Retinal pigment epithelial cell (primary cell): ENCODE data around the gene CHN1.

Source experiments
- DNase-seq: peaks from one replicate; pipeline ENCODE4 v3.0.0-alpha.2; 2010; ENCODE audit warnings: low read depth
- H3K4me3 ChIP-seq: 2 replicates; pipeline ENCODE4 v1.5.1; 2011; ENCODE audit warnings: mild to moderate bottlenecking, low read length, control low read depth, moderate library complexity
- TF ChIP-seq, protein P1 (sequence below): conservative IDR thresholded peaks from 2 replicates; pipeline ENCODE4 v1.5.1; 2011; ENCODE audit warnings: low read depth, low read length, control low read depth, inconsistent platforms

Gene CHN1

DNA sequence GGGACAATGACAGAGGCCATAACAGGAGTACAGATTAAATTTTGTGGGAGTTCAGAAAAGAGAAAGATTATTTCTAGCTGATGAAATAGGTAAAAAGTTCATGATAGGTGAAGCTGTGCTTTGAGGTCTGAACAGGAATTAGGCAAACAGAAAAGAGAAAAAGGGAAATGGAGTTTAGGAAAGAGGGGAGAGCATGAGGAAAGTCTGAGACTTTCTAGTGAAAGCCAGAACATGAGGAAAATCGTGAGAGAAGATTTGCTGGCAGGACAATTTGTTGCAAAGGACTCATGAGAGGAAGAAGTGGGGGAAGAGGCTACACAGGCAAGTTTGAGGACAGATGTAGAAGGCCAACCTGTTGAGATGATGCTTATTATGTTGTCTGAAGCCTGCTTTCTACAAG is 6.3 kb upstream of the CHN1 start:
- TF ChIP-seq, protein P1, sequence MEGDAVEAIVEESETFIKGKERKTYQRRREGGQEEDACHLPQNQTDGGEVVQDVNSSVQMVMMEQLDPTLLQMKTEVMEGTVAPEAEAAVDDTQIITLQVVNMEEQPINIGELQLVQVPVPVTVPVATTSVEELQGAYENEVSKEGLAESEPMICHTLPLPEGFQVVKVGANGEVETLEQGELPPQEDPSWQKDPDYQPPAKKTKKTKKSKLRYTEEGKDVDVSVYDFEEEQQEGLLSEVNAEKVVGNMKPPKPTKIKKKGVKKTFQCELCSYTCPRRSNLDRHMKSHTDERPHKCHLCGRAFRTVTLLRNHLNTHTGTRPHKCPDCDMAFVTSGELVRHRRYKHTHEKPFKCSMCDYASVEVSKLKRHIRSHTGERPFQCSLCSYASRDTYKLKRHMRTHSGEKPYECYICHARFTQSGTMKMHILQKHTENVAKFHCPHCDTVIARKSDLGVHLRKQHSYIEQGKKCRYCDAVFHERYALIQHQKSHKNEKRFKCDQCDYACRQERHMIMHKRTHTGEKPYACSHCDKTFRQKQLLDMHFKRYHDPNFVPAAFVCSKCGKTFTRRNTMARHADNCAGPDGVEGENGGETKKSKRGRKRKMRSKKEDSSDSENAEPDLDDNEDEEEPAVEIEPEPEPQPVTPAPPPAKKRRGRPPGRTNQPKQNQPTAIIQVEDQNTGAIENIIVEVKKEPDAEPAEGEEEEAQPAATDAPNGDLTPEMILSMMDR: no peak
- DNase-seq: no peak
- H3K4me3 ChIP-seq: no peak overlapping the region

DNA sequence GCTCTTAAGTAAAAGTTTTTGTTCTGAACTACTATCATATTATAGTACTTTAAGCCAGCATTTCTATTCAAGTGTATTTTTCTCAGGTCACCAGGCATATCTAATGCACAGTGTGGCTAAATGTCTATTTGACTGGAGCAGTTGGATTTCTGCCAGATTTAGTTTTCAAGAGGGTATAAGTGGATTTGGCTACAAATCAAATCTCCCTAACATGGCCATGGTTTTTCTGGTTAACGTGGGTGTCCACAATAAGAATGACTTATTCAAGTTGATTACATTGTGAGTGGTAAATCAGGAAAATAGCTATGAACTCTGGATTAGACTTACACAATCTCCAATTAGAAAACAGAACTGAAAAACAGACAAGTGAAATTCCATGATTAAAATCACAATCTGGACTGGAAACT is 5.7 kb upstream of the CHN1 start:
- no peak overlapping the region for H3K4me3 ChIP-seq
- DNase-seq: peak; percentile 81
- TF ChIP-seq, protein P1: no peak

DNA sequence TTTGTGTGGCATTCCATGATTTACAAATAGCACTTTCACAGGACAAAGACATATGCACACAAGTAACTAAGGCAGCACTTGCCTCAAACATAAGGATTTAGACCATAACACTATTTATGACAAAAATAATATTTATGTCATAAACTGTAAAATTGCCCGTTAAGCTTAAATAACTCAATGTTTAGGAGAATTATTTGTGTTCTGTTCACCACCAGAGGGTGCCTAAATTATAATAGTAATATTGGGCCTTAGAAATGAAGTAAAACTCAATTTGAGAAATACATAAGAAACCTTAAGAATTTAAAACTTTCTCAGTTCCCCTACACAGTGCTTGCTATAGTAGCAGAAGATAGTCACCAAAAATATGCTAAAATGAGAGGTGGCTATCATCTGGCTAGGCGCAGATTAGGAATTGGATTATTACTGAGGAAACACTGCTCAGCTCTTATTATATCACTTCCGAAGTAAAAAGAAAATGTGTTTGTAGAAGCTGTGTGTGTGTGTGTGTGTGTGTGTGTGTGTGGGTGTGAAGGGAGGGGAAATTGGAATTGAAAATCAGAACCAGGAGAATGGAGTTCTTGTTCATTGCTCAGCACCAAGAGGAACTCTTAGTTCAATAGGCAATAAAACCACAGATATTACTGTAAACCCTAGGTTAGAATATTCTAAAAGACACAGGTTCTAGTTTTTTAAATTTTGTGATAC is 4.9 kb upstream of the CHN1 start:
- no peak for DNase-seq
- TF ChIP-seq, protein P1: no peak
- no peak overlapping the region for H3K4me3 ChIP-seq

DNA sequence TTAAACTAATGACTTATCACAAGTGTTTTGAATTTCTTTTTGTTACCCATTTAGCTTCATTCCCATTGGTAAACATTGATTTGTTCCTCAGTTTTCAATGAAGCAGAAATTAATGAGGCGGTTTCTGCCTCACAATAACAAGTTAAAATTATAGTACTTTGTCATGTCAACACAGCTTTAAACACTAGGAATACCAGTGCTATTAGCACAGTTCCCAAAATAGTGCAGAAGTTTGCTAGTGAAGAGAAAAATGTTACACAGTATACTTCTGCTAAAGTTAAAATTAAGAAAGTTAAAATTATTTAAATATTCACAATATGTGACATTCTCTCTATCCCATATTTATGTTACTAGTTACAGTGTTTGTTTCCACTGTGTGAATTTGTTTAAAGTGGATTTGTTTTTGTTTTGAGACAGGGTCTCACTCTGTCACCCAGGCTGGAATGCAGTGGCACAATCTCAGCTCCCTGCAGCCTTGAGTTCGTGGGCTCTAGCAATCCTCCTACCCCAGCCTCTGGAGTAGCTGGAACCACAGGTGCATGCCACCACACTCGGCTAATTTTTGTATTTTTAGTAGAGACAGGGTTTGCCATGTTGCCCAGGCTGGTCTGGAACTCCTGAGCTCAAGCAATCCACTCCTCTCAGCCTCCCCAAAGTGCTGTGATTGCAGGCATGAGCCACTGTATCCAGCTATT is 3.8 kb upstream of the CHN1 start:
- TF ChIP-seq, protein P1: no peak
- H3K4me3 ChIP-seq: no peak overlapping the region
- no peak for DNase-seq

DNA sequence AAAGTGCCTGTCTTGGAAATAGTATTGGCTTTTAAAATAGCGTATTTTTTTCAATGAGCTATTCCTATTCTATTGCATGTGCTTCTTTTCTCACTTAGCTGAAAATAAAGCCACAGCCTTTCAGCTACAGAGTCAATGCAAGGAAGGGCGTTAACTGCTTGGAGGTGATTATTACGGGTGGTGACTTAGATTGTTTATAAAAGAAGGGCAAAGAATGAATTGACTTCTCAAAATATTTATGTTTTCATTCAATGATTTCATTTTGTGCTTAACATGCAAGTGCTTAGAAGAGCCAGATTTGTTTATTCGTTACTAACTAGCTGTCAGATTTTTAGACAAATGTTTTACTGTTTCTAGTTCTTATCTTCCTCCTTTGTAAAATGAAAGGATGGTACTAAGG is 2.8 kb upstream of the CHN1 start:
- H3K4me3 ChIP-seq: no peak overlapping the region
- DNase-seq: no peak
- TF ChIP-seq, protein P1: no peak

DNA sequence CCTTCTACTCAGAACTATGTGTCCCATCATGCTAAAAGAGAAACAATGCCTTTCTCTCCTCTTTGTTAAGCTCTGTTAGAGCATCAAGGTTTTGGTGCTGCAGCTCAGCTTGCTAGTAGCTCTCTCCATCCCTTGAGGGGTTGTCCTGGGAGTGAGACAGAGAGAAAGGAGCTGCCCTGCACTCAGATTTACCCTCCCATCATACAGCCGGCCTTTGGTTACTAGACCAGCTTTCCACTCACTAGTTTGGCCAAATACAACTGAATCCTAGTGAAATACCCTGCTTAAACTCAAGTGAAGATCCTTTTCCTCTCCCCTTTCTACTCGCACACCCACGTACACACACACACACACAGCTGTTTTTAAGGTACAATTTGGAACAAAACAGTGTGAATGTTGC is 2.3 kb upstream of the CHN1 start:
- no peak overlapping the region for H3K4me3 ChIP-seq
- TF ChIP-seq, protein P1: no peak
- DNase-seq: no peak

DNA sequence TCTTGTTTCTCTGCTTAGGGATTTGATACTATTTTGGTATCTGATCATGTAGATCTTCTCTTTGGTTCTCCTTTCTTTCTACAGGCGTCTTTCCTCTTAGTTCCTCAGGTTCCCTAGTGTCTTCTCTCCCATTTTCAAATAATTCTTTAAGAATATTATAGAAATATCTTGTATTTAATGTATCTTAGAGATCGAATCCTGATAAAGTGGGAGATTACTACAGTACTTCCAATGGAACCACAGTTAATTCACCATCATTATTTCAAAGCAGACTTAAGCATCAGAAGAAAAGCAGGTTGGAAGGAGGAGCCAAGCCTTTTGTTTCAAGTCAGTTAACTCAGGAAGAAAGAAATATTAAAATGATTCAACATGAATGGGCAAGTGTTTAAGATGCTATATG is 1.1 kb upstream of the CHN1 start:
- no peak overlapping the region for H3K4me3 ChIP-seq
- DNase-seq: no peak
- TF ChIP-seq, protein P1: no peak
